Stimulated activated effector memory CD8-positive, alpha-beta T cell treated with anti-CD3 and anti-CD28 coated beads, Interleukin-12 subunit alpha, Interleukin-12 subunit beta, amount 100 ng/mL, for 72 hours (primary cell): ENCODE results near the gene TLCD1.
"Not testable (repeated sequence)": the region's sequence is repeated elsewhere in the genome, so short reads cannot be mapped to it uniquely, and the experiment has no call there.

Experiments
- ATAC-seq: fragments of 150-1000 bp; cut with Tn5 transposase; 2 replicates; pipeline ENCODE4 v1.10.0; 2021
- DNase-seq, 2 donors: peaks; one replicate each; pipeline ENCODE4 v3.0.0; 2021 to 2022; ENCODE audit warnings: low spot score in 2 of 2
- H3K27ac Mint-ChIP-seq: one replicate; pipeline ENCODE4 v1.8.0; 2022; ENCODE audit warnings: mild to moderate bottlenecking, mixed read lengths
- H3K36me3 Mint-ChIP-seq: one replicate; pipeline ENCODE4 v1.8.0; 2022; ENCODE audit warnings: mild to moderate bottlenecking, mixed read lengths
- H3K4me1 Mint-ChIP-seq: one replicate; pipeline ENCODE4 v1.8.0; 2022; ENCODE audit warnings: mixed read lengths
- H3K4me3 Mint-ChIP-seq: one replicate; pipeline ENCODE4 v1.8.0; 2022; ENCODE audit warnings: mild to moderate bottlenecking, mixed read lengths
- H3K9me3 Mint-ChIP-seq: one replicate; pipeline ENCODE4 v1.8.0; 2022; ENCODE audit warnings: mixed read lengths

Gene TLCD1

DNA sequence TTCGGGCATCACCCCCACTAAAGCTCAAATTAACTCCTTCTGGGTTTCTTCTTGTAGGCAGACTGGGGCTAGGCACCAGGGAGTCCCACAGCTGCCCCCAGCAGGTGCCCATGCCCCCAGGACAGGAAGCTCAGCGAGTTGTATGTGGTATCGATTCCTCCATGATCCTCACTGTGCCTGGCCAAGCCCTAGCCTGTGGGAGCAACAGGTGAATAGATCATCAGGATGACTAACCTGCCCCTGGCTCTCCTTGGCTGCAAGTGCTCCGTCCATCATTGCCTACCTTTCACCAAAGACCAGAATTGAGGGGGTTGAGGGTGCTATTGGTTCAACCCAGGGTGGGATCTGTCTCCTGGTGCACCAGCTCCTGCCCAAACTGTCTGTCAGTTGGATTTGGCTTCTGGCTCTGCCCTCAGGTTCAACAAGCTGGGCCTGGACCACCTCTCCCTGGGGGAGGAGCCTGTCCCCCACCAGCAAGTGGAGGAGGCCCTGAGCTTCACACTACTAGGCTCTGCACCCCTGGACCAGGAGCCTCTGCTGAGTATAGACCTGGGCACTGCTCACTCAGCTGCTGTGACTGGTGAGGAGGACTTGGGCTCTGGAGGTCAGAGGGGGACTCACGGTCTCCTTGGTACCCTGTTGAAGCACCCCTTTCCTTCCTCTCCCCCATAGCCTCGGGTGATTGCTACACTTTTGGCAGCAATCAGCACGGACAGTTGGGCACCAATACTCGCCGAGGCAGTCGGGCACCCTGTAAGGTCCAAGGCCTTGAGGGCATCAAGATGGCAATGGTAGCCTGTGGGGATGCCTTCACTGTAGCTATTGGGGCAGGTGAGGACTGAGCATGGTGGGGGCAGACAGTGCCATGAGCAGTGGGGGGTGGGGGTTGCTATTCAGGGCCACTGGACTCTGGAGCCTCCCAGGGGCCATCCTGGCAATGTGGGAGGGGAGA, 14.6 kb upstream of the TLCD1 start:
- no peak overlapping the region for H3K27ac Mint-ChIP-seq
- peaks cover 15% of the 10 kb centered on the region for H3K36me3 Mint-ChIP-seq
- ATAC-seq (no peak), DNase-seq (no peak)
- H3K4me3 Mint-ChIP-seq, result no peak overlapping the region
- peaks cover 21% of the 10 kb centered on the region for H3K4me1 Mint-ChIP-seq
- H3K9me3 Mint-ChIP-seq, result no peaks in the 10 kb centered on the region

- Mint-ChIP-seq H3K36me3 (no peaks in the 10 kb centered on the region), H3K4me3 (peak overlapping the region; percentile 43), H3K9me3 (no peaks in the 10 kb centered on the region), H3K4me1 (peaks cover 19% of the 10 kb centered on the region), H3K27ac (peak overlapping the region; percentile 87)
- no peak for DNase-seq
- ATAC-seq, result peak; percentile 31
Observed at GRCh38 chr17:28738680-28739384, 12.8 kb upstream of the TLCD1 start.

- DNase-seq (no peak), ATAC-seq (peak; percentile 59)
- no peaks in the 10 kb centered on the region for H3K9me3 Mint-ChIP-seq
- no peaks in the 10 kb centered on the region for H3K36me3 Mint-ChIP-seq
- peak overlapping the region; percentile 87 for H3K27ac Mint-ChIP-seq
- H3K4me1 Mint-ChIP-seq, result peaks cover 16% of the 10 kb centered on the region
- H3K4me3 Mint-ChIP-seq, result peak overlapping the region; percentile 43
Observed at GRCh38 chr17:28737770-28738679, 12.0 kb upstream of the TLCD1 start.

DNA sequence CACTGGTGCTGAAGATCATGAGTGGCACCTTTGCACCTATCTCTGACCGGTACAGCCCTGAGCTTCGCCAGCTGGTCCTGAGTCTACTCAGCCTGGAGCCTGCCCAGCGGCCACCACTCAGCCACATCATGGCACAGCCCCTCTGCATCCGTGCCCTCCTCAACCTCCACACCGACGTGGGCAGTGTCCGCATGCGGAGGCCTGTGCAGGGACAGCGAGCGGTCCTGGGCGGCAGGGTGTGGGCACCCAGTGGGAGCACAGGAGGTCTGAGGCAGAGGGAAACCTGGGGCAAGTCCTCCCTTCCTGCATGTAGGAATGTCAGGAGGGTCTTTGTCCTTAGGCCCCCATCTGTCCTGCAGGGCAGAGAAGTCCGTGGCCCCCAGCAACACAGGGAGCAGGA, 11.3 kb upstream of the TLCD1 start:
- no peak overlapping the region for H3K4me3 Mint-ChIP-seq
- peaks cover 14% of the 10 kb centered on the region for H3K4me1 Mint-ChIP-seq

DNA sequence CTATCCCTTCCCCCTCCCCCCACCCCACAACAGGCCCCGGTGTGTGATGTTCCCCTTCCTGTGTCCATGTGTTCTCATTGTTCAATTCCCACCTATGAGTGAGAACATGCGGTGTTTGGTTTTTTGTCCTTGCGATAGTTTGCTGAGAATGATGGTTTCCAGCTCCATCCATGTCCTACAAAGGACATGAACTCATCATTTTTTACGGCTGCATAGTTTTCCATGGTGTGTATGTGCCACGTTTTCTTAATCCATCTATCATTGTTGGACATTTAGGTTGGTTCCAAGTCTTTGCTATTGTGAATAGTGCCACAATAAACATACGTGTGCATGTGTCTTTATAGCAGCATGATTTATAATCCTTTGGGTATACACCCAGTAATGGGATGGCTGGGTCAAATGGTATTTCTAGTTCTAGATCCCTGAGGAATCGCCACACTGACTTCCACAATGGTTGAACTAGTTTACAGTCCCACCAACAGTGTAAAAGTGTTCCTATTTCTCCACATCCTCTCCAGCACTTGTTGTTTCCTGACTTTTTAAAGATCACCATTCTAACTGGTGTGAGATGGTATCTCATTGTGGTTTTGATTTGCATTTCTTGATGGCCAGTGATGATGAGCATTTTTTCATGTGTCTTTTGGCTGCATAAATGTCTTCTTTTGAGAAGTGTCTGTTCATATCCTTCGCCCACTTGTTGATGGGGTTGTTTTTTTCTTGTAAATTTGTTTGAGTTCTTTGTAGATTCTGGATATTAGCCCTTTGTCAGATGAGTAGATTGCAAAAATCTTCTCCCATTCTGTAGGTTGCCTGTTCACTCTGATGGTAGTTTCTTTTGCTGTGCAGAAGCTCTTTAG, 10.1 kb upstream of the TLCD1 start:
- peaks cover 14% of the 10 kb centered on the region for H3K4me1 Mint-ChIP-seq
- DNase-seq, H3K4me3 Mint-ChIP-seq, H3K9me3 Mint-ChIP-seq, ATAC-seq, H3K36me3 Mint-ChIP-seq, H3K27ac Mint-ChIP-seq: not testable (repeated sequence)

More for the DNA sequence above, 11.3 kb upstream of the TLCD1 start:
- Mint-ChIP-seq H3K36me3 (no peaks in the 10 kb centered on the region), H3K9me3 (no peaks in the 10 kb centered on the region), H3K27ac (no peak overlapping the region)
- ATAC-seq, result no peak
- no peak for DNase-seq

- H3K27ac Mint-ChIP-seq, result no peak overlapping the region
- no peak for ATAC-seq
- peaks cover 14% of the 10 kb centered on the region for H3K4me1 Mint-ChIP-seq
- no peaks in the 10 kb centered on the region for H3K9me3 Mint-ChIP-seq
- no peaks in the 10 kb centered on the region for H3K36me3 Mint-ChIP-seq
- no peak overlapping the region for H3K4me3 Mint-ChIP-seq
- DNase-seq, result no peak
Observed at GRCh38 chr17:28735242-28735722, 9.2 kb upstream of the TLCD1 start.

GRCh38 chr17:28734712-28735241, 8.7 kb upstream of the TLCD1 start:
- no peaks in the 10 kb centered on the region for H3K9me3 Mint-ChIP-seq
- H3K4me3 Mint-ChIP-seq, result no peak overlapping the region
- H3K27ac Mint-ChIP-seq, result no peak overlapping the region
- ATAC-seq (no peak), DNase-seq (no peak)
- peaks cover 17% of the 10 kb centered on the region for H3K4me1 Mint-ChIP-seq
- H3K36me3 Mint-ChIP-seq, result no peaks in the 10 kb centered on the region

DNA sequence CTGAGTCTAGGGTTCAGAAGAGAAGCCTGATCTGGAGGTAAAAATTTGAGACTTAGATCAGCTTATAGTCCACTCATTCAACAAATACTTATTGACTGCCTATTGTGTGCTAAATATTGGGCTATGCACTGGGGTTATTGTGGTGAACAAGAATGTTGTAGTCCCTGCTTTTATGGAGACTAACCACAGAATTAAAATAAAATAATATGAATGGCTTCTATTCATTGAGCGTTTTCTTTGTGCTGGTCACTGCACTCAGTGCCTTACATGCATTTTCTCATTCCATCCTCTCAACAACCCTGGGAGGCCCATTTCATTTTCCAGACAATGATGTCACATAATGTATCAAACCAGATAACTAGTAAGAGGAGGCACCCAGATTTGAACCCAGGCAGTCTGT, 7.3 kb upstream of the TLCD1 start:
- Mint-ChIP-seq H3K36me3 (peaks cover 8% of the 10 kb centered on the region), H3K27ac (no peak overlapping the region), H3K4me1 (peaks cover 16% of the 10 kb centered on the region), H3K9me3 (no peaks in the 10 kb centered on the region), H3K4me3 (no peak overlapping the region)
- no peak for ATAC-seq
- no peak for DNase-seq

- Mint-ChIP-seq H3K27ac (peak overlapping the region; percentile 100), H3K36me3 (peaks cover 42% of the 10 kb centered on the region), H3K9me3 (no peaks in the 10 kb centered on the region), H3K4me1 (peaks cover 40% of the 10 kb centered on the region), H3K4me3 (peak overlapping the region; percentile 99)
- DNase-seq, result no peak
- ATAC-seq, result no peak
Observed at GRCh38 chr17:28729950-28730330, 3.9 kb upstream of the TLCD1 start.

DNA sequence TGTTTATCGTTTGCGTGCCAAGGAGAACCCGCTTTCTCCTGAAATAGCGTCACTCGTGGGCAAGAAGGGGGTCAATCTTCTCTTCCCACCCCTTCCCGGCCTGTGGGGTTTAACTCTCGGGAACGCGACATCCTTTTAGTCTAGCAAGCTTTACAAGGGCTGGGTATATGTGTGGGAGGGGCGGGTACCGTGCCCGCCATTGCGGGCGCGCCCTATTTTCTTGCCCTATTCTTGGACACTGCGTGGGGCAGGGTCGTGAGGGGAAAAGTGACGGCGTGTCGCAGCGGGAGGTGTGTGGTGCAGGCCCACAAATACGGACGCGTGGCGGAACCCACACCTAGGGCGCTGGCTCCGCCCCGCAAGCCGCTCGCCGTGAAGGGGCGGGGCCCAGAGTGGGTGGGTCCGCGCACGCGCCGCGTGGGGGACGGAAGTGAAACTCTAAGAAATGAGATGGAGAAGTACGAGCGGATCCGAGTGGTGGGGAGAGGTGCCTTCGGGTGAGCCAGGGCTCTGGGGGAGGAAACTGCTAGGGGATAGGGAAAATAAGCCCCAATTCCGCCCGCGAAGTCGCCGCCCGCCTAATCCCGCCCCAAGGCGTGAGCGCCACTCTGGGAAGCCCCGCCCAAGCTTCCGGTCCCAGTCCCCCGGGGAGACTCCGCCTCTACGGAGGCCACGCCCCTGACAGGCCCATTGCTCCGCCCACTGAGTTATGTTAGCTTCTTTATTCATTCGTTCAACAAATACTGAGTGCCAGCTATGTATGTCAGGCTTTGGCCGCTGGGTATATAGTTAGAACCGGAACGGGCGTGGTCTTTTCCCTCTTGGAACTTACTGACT, 2.5 kb upstream of the TLCD1 start, which contains the start of gene NEK8:
Gene NEK8 (plus strand): TSS at position 425 of the 837 bp plus-strand sequence. CDS start 26 bp downstream, at position 451.
- peak; percentile 59 for ATAC-seq
- H3K36me3 Mint-ChIP-seq, result peaks cover 55% of the 10 kb centered on the region
- H3K4me1 Mint-ChIP-seq, result peaks cover 53% of the 10 kb centered on the region
- H3K4me3 Mint-ChIP-seq, result peak within 1 kb of the TSS; percentile 99
- peak; percentile 99 to 100 for DNase-seq
- H3K27ac Mint-ChIP-seq, result peak within 1 kb of the TSS; percentile 100
- H3K9me3 Mint-ChIP-seq, result no peaks in the 10 kb centered on the region

DNA sequence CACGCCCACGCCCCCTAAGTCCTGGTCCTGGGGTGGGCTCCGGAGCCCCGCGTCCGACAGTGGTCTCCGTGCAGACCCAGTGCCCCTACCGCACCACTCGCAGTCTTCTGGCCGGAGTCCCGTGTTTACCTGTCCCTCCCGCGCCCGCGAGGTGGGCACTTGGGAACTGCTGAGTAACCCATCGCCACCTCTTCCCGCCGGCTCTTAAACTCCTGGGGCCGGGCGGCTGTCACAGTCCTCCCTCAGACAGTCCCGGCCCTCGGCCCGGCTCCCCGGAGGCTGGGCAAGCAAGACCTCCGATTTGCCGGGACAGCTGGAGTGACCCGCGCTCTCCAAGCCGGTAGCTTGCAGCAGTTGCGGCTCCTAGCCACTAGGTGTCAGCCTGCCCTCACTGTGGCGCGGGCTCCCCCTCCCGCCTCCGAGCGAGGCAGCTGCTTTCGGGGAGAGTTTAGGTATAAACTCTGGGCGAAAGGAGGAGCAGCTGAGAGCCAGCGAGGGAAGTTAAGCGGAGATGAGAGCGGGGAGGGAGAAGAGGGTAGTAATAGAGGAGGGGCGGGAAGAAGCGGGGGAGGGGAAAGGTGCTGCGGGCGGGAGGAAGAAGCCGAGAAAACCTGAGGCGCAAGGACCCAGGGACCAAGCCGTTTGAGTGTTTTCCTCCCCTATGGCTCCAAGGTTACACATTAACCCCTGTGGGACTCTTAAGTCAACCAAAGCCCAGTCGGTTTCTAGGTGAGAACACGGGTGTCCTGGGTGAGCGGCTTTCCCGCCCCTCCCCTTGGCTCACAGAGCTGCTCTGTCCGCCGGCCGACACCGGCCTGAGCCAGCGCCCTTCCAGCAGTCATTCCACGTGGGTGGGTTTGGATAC, 826 bp upstream of the TLCD1 start:
- Mint-ChIP-seq H3K9me3 (no peaks in the 10 kb centered on the region), H3K36me3 (peaks cover 73% of the 10 kb centered on the region), H3K4me1 (peaks cover 68% of the 10 kb centered on the region), H3K27ac (peak overlapping the region; percentile 100), H3K4me3 (peak overlapping the region; percentile 99)
- DNase-seq (peak; percentile 98), ATAC-seq (peak; percentile 62)

- H3K9me3 Mint-ChIP-seq, result no peaks in the 10 kb centered on the region
- DNase-seq (no peak), ATAC-seq (peak; percentile 2)
- peaks cover 68% of the 10 kb centered on the region for H3K4me1 Mint-ChIP-seq
- H3K36me3 Mint-ChIP-seq, result peaks cover 84% of the 10 kb centered on the region
- H3K27ac Mint-ChIP-seq, result peak overlapping the region; percentile 100
- H3K4me3 Mint-ChIP-seq, result peak overlapping the region; percentile 99
Observed at GRCh38 chr17:28725660-28726225, 290 bp downstream of the TLCD1 start.
